MM.1S (cell line): ENCODE measurements around the gene LGSN.

Source experiments
- DNase-seq: peaks from one replicate; pipeline ENCODE4 v3.0.0-alpha.2; 2015
- H2AFZ ChIP-seq: fragments of 300-600 bp; sonication (generic); 2 replicates; pipeline ENCODE4 v1.6.0; 2016; ENCODE audit warnings: antibody characterized with exemption, low read length
- H3F3A ChIP-seq: fragments of 300-600 bp; sonication (generic); 2 replicates; pipeline ENCODE4 v1.6.1; 2016; ENCODE audit warnings: mild to moderate bottlenecking, antibody characterized with exemption, low read length, moderate library complexity, mixed read lengths; ENCODE audit not compliant: insufficient read depth
- H3K27ac ChIP-seq: fragments of 300-600 bp; sonication (generic); 2 replicates; pipeline ENCODE4 v1.5.1; 2016; ENCODE audit warnings: mild to moderate bottlenecking, low read length
- H3K27me3 ChIP-seq: fragments of 300-600 bp; sonication (generic); replicated peaks from 2 replicates; pipeline ENCODE4 v1.6.0; 2016; ENCODE audit warnings: low read length; ENCODE audit not compliant: insufficient read depth
- H3K36me3 ChIP-seq: fragments of 300-600 bp; sonication (generic); replicated peaks from 2 replicates; pipeline ENCODE4 v1.6.1; 2016; ENCODE audit warnings: mild to moderate bottlenecking, low read length, mixed read lengths; ENCODE audit not compliant: insufficient read depth
- H3K4me1 ChIP-seq: fragments of 300-600 bp; sonication (generic); 2 replicates; pipeline ENCODE4 v1.6.1; 2016; ENCODE audit warnings: low read length, mixed read lengths
- H3K4me2 ChIP-seq: fragments of 300-600 bp; sonication (generic); 2 replicates; pipeline ENCODE4 v1.6.0; 2016; ENCODE audit warnings: low read depth, low read length
- H3K4me3 ChIP-seq: fragments of 300-600 bp; sonication (generic); 2 replicates; pipeline ENCODE4 v1.5.1; 2016; ENCODE audit warnings: low read length, mixed read lengths
- H3K79me2 ChIP-seq: fragments of 300-600 bp; sonication (generic); 2 replicates; pipeline ENCODE4 v1.6.1; 2016; ENCODE audit warnings: mixed run types, low read length, mixed read lengths
- H3K9ac ChIP-seq: fragments of 300-600 bp; sonication (generic); 2 replicates; pipeline ENCODE4 v1.6.1; 2016; ENCODE audit warnings: low read length, mixed read lengths
- H3K9me2 ChIP-seq: fragments of 300-600 bp; sonication (generic); replicated peaks from 2 replicates; pipeline ENCODE4 v1.6.1; 2016; ENCODE audit warnings: mild to moderate bottlenecking, low read length, mixed read lengths; ENCODE audit not compliant: insufficient read depth
- H3K9me3 ChIP-seq: fragments of 300-600 bp; sonication (generic); replicated peaks from 2 replicates; pipeline ENCODE4 v1.6.1; 2016; ENCODE audit warnings: mild to moderate bottlenecking, low read length, mixed read lengths; ENCODE audit not compliant: insufficient read depth
- H4K20me1 ChIP-seq: fragments of 300-600 bp; sonication (generic); 2 replicates; pipeline ENCODE4 v1.6.1; 2016; ENCODE audit warnings: mild to moderate bottlenecking, low read length, moderate library complexity, mixed read lengths; ENCODE audit not compliant: insufficient read depth
- EZH2 ChIP-seq: fragments of 300-600 bp; sonication (generic); optimal IDR thresholded peaks from 2 replicates; pipeline ENCODE3; 2017; ENCODE audit warnings: low read depth, mild to moderate bottlenecking, antibody characterized with exemption, low read length, mixed read lengths
- EZH2phosphoT487 ChIP-seq: fragments of 300-600 bp; sonication (generic); IDR thresholded peaks from 2 replicates; pipeline ENCODE4 v1.6.1; 2018; ENCODE audit warnings: antibody characterized with exemption, low read length
- TF ChIP-seq, protein P1 (sequence below): fragments of 300-600 bp; sonication (generic); IDR thresholded peaks from 2 replicates; pipeline ENCODE4 v1.5.1; 2016; ENCODE audit warnings: antibody characterized with exemption, low read length, mixed read lengths

Gene LGSN

DNA sequence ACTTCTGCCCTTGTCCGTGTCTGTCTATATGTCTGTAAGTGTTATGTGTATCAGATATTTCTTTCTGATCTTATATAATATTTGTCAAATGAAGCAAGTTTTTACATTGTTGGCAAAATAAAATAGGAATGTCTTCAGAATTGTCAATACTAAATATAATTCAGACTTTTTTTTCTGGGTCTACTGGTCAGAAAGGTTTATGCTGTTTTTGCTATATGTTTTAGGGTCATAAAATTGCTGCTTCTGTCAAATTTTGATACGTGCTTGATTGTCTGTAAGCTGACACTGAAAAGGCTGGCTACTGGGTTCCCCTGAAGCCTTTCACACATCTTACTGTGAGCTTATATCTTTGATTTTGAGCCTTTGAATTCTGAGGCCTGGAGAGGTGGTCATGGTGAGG, 20.1 kb downstream of the LGSN start:
- H3K36me3 ChIP-seq, result no peaks in the 10 kb centered on the region
- no peak overlapping the region for H3K4me3 ChIP-seq
- H2AFZ ChIP-seq, result no peak overlapping the region
- H3K27me3 ChIP-seq, result no peaks in the 10 kb centered on the region
- no peak overlapping the region for H3K9ac ChIP-seq
- TF ChIP-seq EZH2phosphoT487 (no peak), EZH2 (no peak)
- TF ChIP-seq, protein P1, sequence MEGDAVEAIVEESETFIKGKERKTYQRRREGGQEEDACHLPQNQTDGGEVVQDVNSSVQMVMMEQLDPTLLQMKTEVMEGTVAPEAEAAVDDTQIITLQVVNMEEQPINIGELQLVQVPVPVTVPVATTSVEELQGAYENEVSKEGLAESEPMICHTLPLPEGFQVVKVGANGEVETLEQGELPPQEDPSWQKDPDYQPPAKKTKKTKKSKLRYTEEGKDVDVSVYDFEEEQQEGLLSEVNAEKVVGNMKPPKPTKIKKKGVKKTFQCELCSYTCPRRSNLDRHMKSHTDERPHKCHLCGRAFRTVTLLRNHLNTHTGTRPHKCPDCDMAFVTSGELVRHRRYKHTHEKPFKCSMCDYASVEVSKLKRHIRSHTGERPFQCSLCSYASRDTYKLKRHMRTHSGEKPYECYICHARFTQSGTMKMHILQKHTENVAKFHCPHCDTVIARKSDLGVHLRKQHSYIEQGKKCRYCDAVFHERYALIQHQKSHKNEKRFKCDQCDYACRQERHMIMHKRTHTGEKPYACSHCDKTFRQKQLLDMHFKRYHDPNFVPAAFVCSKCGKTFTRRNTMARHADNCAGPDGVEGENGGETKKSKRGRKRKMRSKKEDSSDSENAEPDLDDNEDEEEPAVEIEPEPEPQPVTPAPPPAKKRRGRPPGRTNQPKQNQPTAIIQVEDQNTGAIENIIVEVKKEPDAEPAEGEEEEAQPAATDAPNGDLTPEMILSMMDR, result no peak
- no peaks in the 10 kb centered on the region for H3K4me1 ChIP-seq
- H3K9me2 ChIP-seq, result no peaks in the 10 kb centered on the region
- H3K9me3 ChIP-seq, result no peaks in the 10 kb centered on the region
- H4K20me1 ChIP-seq, result no peaks in the 10 kb centered on the region
- DNase-seq, result no peak
- H3F3A ChIP-seq, result no peaks in the 10 kb centered on the region
- H3K4me2 ChIP-seq, result no peak overlapping the region
- H3K27ac ChIP-seq, result no peak overlapping the region
- H3K79me2 ChIP-seq, result no peaks in the 10 kb centered on the region

DNA sequence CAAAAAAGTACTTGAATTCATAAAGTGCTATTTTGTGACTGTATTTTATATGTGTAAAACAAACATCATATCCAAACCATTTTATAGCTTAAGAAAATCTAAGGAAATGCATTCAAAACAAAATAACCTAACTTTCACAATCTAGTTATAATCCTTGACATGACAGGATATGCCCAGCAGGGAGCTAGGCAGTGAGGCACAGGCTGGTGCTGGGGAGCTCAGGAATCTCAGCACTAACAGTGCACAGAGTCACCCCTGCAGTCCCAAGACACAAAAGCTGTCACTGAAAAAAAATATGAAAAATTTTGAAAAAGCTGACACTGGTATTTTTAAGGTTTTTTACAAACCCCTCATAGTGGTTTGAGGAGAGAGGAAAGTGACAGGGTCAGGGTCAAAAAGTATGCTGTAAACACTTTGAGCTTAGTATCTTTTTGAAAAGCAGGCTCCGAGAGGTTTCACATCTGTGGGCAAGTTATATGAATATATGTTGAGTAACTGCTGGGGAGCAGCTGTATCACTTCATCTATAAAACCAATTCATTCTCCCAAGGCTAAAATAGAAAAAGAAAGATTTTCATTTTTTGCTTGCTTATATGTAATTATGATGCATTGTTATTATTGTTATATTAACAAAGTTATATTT, 24.1 kb downstream of the LGSN start:
- TF ChIP-seq EZH2phosphoT487 (no peak), EZH2 (no peak)
- TF ChIP-seq, protein P1, result no peak
- Histone ChIP-seq H3K9me3 (no peaks in the 10 kb centered on the region), H3K9ac (no peak overlapping the region), H3K4me2 (no peak overlapping the region), H3K79me2 (no peaks in the 10 kb centered on the region), H2AFZ (no peak overlapping the region), H3K4me3 (no peak overlapping the region), H3K27ac (no peak overlapping the region), H3K4me1 (no peaks in the 10 kb centered on the region), H3F3A (no peaks in the 10 kb centered on the region), H3K27me3 (no peaks in the 10 kb centered on the region), H4K20me1 (no peaks in the 10 kb centered on the region), H3K9me2 (no peaks in the 10 kb centered on the region), H3K36me3 (no peaks in the 10 kb centered on the region)
- no peak for DNase-seq

DNA sequence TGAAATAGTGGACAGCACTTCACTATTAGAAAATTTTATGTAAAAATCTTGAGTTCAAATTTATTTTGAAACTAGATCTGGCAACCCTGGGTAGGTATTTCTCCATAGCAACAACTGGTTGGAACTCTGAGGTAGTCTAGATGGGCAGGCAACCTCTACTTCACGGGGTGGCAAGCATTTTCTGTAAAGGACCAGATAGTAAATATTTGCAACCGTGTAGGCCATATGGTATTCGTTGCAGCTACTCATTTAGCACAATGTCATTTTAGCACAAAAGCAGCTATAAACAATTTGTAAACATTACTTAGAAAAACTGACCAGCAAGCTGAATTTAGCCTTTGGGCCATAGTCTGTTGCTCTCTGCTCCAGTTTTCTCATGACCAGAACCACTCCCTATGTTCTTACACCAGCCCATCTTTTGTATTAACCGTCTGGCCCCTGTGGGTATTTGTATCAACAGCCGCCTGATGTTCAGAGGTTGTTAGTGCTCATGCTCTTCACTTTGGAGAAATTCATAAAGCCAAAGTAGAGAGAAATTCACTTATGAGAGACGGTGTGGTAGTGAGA, 29.2 kb downstream of the LGSN start:
- Histone ChIP-seq H4K20me1 (no peaks in the 10 kb centered on the region), H3K27ac (no peak overlapping the region), H2AFZ (no peak overlapping the region), H3F3A (no peaks in the 10 kb centered on the region), H3K36me3 (no peaks in the 10 kb centered on the region), H3K4me2 (no peak overlapping the region), H3K79me2 (no peaks in the 10 kb centered on the region), H3K4me1 (no peaks in the 10 kb centered on the region), H3K9ac (no peak overlapping the region), H3K4me3 (no peak overlapping the region), H3K27me3 (no peaks in the 10 kb centered on the region), H3K9me2 (no peaks in the 10 kb centered on the region), H3K9me3 (no peaks in the 10 kb centered on the region)
- no peak for DNase-seq
- TF ChIP-seq, protein P1, result no peak
- TF ChIP-seq EZH2, result no peak
- no peak for TF ChIP-seq EZH2phosphoT487
